Nephron (organoid): ENCODE measurements around the gene ZNF132.
"Not testable (repeated sequence)": the region's sequence is repeated elsewhere in the genome, so short reads cannot be mapped to it uniquely, and the experiment has no call there.

ENCODE experiments used
- H3K27ac Mint-ChIP-seq, 3 experiments: 2 replicates each; pipeline ENCODE4 v1.8.0; 2020; ENCODE audit warnings: mixed read lengths in 3 of 3, mild to moderate bottlenecking in 2 of 3, moderate library complexity in 1 of 3
- H3K27me3 Mint-ChIP-seq: 2 replicates; pipeline ENCODE4 v1.8.0; 2021; ENCODE audit warnings: low read depth, mild to moderate bottlenecking, moderate library complexity, mixed read lengths
- H3K36me3 Mint-ChIP-seq: 2 replicates; pipeline ENCODE4 v1.8.0; 2020; ENCODE audit warnings: low read depth, mixed read lengths
- H3K4me1 Mint-ChIP-seq: 2 replicates; pipeline ENCODE4 v1.8.0; 2020; ENCODE audit warnings: mixed read lengths
- H3K4me3 Mint-ChIP-seq, 3 experiments: 2 replicates each; pipeline ENCODE4 v1.8.0; 2020; ENCODE audit warnings: mild to moderate bottlenecking in 3 of 3, mixed read lengths in 3 of 3, moderate library complexity in 2 of 3
- H3K9me3 Mint-ChIP-seq: 2 replicates; pipeline ENCODE4 v1.8.0; 2020; ENCODE audit warnings: mixed read lengths
- TF ChIP-seq, protein P1 (sequence below), 3 experiments: fragments of 200-600 bp; sonication (generic); IDR thresholded peaks; one replicate each; pipeline ENCODE4 v1.5.0; 2021; ENCODE audit warnings: antibody characterized with exemption in 3 of 3; ENCODE audit not compliant: unreplicated experiment in 3 of 3

ZNF132 gene

DNA sequence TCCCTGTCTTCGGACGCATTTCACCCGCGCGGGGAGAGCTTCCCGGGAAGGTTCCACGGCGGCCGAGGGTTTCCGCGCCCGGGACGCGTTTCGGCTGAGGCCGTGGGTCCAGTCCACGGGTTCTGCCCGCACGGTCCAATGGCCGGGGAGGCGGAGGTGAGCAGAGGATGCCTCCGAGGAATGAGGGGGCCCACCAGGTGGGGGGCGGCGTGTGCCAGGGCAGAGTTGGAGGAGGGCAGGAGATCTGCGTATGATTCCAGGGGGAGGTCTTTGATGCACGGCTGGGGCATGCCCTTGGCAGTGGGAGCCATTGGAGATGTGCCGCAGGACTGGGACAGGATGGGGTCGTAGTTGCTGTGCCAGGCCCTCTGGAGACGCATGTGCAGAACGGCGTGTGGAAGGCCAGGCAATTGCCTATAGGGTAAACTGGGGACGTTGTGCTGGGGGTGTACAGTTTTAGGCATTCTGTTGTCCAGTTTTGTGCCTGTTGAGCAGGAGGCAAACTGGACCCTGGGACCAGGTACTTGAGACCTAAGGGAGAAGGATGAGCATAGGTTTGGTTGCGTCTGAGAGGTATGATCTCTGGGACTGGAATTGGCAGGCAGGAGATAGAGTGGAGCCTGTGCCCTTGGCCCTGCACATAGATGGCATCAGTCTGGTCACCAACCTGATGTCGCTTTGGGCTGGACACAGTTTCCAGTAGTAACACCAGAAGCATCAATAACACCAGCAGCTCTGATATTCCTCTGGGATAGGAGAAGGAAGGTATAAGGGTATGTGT, 30.8 kb downstream of the ZNF132 start:
- Mint-ChIP-seq H3K4me3 (peak overlapping the region; percentile 89 to 96 (median 90)), H3K36me3 (peaks cover 25% of the 10 kb centered on the region), H3K27ac (peak overlapping the region; percentile 34 to 78 (median 62)), H3K27me3 (no peaks in the 10 kb centered on the region), H3K9me3 (no peaks in the 10 kb centered on the region), H3K4me1 (peaks cover 34% of the 10 kb centered on the region)
- TF ChIP-seq, protein P1, sequence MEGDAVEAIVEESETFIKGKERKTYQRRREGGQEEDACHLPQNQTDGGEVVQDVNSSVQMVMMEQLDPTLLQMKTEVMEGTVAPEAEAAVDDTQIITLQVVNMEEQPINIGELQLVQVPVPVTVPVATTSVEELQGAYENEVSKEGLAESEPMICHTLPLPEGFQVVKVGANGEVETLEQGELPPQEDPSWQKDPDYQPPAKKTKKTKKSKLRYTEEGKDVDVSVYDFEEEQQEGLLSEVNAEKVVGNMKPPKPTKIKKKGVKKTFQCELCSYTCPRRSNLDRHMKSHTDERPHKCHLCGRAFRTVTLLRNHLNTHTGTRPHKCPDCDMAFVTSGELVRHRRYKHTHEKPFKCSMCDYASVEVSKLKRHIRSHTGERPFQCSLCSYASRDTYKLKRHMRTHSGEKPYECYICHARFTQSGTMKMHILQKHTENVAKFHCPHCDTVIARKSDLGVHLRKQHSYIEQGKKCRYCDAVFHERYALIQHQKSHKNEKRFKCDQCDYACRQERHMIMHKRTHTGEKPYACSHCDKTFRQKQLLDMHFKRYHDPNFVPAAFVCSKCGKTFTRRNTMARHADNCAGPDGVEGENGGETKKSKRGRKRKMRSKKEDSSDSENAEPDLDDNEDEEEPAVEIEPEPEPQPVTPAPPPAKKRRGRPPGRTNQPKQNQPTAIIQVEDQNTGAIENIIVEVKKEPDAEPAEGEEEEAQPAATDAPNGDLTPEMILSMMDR (IDR thresholded peaks at IDR 0.05; ENCODE audit: unreplicated experiment in 3 of 3) = no peak

DNA sequence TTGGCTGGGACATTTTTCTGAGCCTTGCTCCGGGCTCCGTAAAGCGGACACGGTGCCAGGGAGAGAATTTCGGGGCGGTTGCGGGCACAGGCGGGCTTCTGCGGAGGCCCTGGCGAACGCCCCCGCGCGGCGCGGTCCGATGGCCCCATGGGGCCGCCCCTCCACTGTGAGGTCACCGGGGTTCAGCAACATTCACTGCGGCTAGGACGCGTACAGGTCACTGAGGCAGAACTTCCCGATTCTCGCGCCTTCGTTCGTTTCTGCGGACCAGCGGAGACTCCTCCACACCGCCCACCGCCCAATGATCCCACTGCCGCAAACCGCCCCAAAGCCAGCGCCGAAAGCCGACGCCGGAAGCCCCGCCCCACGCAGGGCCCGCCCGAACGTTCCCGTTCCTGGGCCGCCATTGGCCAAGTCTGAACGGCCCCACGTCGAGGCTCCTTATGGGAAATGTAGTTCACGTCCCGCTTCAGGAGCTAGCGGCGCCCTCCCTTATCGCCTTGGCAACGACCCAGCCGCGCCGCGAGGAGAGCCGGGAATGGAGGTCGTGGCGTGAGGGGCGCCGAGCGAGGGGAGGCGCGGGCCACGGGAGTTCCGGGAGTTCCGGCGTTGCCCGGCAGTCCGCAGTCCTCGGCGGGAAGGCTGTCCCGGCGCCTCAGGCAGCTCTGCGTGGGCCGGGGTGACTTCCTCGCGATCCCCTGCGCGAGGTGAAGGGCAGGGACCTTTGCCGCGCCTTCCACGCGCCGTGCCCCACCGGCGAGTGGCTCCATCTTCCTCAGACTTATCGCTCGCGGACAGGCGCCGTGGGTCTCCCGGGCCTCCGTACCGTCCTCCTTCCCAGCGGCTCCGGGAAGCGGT, 31.6 kb downstream of the ZNF132 start, which contains the start of gene ZNF584:
Gene ZNF584 (plus strand): TSS at position 498 of the 858 bp plus-strand sequence. CDS start 499 bp downstream, outside the sequence.
- H3K9me3 Mint-ChIP-seq = no peaks in the 10 kb centered on the region
- peak within 1 kb of the TSS; percentile 89 to 96 (median 90) for H3K4me3 Mint-ChIP-seq
- peak within 1 kb of the TSS; percentile 85 to 97 (median 95) for H3K27ac Mint-ChIP-seq
- peaks cover 29% of the 10 kb centered on the region for H3K36me3 Mint-ChIP-seq
- H3K27me3 Mint-ChIP-seq = no peaks in the 10 kb centered on the region
- TF ChIP-seq, protein P1 (IDR thresholded peaks at IDR 0.05; ENCODE audit: unreplicated experiment in 3 of 3) = no peak
- peaks cover 34% of the 10 kb centered on the region for H3K4me1 Mint-ChIP-seq

DNA sequence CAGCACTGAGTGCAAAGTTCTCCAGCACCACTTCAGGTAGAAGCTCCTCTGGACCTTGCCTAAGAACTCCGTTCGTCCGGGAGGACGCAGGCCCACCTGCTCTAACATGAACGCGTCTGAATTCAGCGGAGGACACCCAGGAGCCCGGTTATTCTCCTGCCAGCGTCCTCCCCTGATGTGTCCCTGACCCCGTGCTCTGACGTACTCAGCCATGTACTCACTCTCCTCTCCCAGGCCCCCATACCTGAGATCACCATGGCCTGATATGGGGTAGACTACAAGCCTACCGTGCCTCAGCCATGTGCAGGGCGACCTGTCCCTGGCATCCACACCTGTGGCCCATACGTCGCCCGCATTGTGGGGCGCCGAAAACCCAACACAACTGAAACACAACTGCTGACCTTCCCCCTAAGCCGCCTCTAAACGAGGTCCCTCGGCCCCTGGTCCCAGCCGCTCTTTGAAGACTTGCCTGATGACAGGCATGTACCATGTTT, 32.2 kb downstream of the ZNF132 start:
- Mint-ChIP-seq H3K4me1 (peaks cover 34% of the 10 kb centered on the region), H3K27ac (peak overlapping the region; percentile 85 to 97 (median 95)), H3K36me3 (peaks cover 24% of the 10 kb centered on the region), H3K9me3 (no peaks in the 10 kb centered on the region), H3K27me3 (no peaks in the 10 kb centered on the region), H3K4me3 (peak overlapping the region; percentile 89 to 96 (median 90))
- TF ChIP-seq, protein P1 (IDR thresholded peaks at IDR 0.05; ENCODE audit: unreplicated experiment in 3 of 3) = no peak

DNA sequence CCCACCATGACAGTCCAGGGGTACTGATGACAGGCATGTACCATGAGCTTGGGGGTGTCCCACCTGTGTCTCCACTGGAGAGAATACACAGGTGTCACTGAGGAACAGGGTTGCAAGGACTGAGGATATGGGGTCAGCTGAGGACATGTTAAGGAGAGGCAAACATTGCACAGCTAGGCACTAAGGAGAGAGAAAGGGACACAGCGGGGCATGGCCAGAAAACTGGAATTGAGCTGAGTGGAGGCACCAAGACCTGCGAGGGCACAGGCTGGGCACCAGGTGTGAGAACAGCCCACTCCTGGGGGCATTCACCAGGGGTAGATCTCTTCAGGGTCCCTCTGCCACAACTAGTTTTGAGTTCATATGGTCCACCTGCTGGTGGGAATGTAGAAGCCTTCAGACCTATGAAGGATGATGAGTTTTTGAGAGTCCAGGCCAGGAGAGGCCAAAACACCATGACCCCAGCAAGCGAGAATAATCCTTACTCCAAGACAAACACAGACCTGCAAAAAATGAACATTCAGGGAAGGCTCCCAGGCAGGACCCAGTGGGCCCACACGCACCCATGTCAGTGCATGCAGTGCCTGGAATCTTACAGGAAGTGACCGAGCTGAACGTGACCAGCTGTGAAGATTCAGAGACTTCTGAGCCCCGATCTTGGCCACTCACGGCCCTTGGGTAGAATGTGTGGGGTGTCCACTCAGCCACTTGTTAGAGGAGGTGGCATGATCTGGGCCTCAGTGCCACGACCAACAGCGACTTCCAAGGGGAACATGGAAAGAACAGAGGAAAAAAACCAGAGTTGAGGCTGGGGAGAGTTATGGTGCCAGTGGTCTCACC, 32.9 kb downstream of the ZNF132 start:
- Mint-ChIP-seq H3K4me3 (peak overlapping the region; percentile 89 to 96 (median 90)), H3K36me3 (peaks cover 20% of the 10 kb centered on the region), H3K27me3 (no peaks in the 10 kb centered on the region), H3K27ac (peak overlapping the region; percentile 65 to 97 (median 95)), H3K9me3 (no peaks in the 10 kb centered on the region), H3K4me1 (peaks cover 34% of the 10 kb centered on the region)
- TF ChIP-seq, protein P1 (IDR thresholded peaks at IDR 0.05; ENCODE audit: unreplicated experiment in 3 of 3) = peak; percentile 31 to 41 (median 31)

DNA sequence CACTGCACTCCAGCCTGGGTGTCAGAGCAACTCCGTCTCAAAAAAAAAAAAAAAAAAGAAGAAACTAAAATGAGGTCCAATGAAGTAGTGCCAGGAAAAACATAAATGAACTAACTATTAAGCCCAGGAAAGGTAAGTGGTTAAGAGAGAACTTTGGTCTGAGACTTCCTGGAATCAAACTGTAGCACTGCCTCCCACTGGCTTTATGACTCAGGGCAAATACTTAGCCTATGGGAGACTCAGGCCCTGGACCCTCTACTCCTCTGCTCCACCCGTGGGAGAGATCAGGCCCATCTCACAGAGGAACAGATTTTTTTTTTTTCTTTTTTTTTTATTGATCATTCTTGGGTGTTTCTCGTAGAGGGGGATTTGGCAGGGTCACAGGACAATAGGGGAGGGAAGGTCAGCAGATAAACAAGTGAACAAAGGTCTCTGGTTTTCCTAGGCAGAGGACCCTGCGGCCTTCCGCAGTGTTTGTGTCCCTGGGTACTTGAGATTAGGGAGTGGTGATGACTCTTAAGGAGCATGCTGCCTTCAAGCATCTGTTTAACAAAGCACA, 36.0 kb downstream of the ZNF132 start:
- H3K4me1 Mint-ChIP-seq = peaks cover 39% of the 10 kb centered on the region
- not testable (repeated sequence) for H3K9me3 Mint-ChIP-seq, H3K27me3 Mint-ChIP-seq
- peak overlapping the region; percentile 31 to 61 (median 32) for H3K4me3 Mint-ChIP-seq
- peaks cover 19% of the 10 kb centered on the region for H3K36me3 Mint-ChIP-seq
- peak overlapping the region in 1 of 3 experiments; percentile 37 for H3K27ac Mint-ChIP-seq
